Measurements from ENCODE around the gene TCEAL4.

DNA sequence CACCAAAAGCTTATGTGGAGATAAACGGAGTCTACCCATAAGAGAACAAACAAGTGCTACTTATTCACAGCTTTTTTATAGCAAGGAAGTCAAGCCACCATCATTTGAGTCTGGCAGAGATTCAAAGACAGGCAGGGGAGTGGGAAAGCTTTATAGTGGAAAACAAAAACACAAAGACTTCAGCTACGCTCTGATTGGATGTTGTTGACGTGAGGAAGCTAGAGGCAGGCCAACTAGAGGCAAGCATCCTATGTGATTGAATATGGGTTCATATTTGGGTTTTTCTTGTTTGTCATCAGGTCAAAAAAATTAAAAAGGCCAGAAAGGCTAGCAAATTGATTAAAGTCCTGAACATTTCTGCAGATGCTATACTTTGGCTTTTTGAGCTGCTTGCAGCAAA, 719 bp upstream of the TCEAL4 start:
- TF ChIP-seq POLR2A (IDR thresholded peaks at IDR 0.05) = no peak
- TF ChIP-seq, protein P1, sequence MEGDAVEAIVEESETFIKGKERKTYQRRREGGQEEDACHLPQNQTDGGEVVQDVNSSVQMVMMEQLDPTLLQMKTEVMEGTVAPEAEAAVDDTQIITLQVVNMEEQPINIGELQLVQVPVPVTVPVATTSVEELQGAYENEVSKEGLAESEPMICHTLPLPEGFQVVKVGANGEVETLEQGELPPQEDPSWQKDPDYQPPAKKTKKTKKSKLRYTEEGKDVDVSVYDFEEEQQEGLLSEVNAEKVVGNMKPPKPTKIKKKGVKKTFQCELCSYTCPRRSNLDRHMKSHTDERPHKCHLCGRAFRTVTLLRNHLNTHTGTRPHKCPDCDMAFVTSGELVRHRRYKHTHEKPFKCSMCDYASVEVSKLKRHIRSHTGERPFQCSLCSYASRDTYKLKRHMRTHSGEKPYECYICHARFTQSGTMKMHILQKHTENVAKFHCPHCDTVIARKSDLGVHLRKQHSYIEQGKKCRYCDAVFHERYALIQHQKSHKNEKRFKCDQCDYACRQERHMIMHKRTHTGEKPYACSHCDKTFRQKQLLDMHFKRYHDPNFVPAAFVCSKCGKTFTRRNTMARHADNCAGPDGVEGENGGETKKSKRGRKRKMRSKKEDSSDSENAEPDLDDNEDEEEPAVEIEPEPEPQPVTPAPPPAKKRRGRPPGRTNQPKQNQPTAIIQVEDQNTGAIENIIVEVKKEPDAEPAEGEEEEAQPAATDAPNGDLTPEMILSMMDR (IDR thresholded peaks at IDR 0.05 in 4 of 5, conservative IDR thresholded peaks at IDR 0.05 in 1 of 5) = no peak

Data from gastrocnemius medialis (tissue), 4 donors.